GM19463 (cell line): ENCODE measurements around the gene PIGM.

Experiments used
- ATAC-seq: cut with Tn5 transposase; IDR thresholded peaks from one replicate; pipeline ENCODE4 v1.9.1; 2021; ENCODE audit warnings: mild to moderate bottlenecking, moderate library complexity; ENCODE audit not compliant: unreplicated experiment

The PIGM gene

GRCh38 chr1:159990005-159990404 lies 41.8 kb downstream of the PIGM start:
- ATAC-seq: no peak

GRCh38 chr1:159989581-159989980 lies 42.2 kb downstream of the PIGM start:
- ATAC-seq: no peak

GRCh38 chr1:159988006-159988405 lies 43.8 kb downstream of the PIGM start:
- ATAC-seq: no peak

GRCh38 chr1:159987186-159987585 lies 44.6 kb downstream of the PIGM start:
- ATAC-seq: no peak

- ATAC-seq: no peak
These were observed 45.3 kb downstream of the PIGM start for GRCh38 chr1:159986531-159986930.

- no peak for ATAC-seq
These were observed 45.7 kb downstream of the PIGM start for GRCh38 chr1:159986093-159986492.

- no peak for ATAC-seq
These were observed 46.3 kb downstream of the PIGM start for GRCh38 chr1:159985473-159985872.

GRCh38 chr1:159983681-159984080 lies 48.1 kb downstream of the PIGM start:
- no peak for ATAC-seq

- no peak for ATAC-seq
These were observed 49.5 kb downstream of the PIGM start for GRCh38 chr1:159982280-159982679.

- ATAC-seq: no peak
These were observed 50.3 kb downstream of the PIGM start for GRCh38 chr1:159981351-159982055.

GRCh38 chr1:159980786-159981185 lies 51.0 kb downstream of the PIGM start:
- ATAC-seq: no peak

GRCh38 chr1:159980076-159980475 lies 51.7 kb downstream of the PIGM start:
- ATAC-seq: no peak

- no peak for ATAC-seq
These were observed 52.5 kb downstream of the PIGM start for GRCh38 chr1:159979257-159979656.

GRCh38 chr1:159978107-159978398 lies 53.7 kb downstream of the PIGM start:
- ATAC-seq: no peak

- no peak for ATAC-seq
These were observed 54.3 kb downstream of the PIGM start for GRCh38 chr1:159977364-159978106.
